Tibial nerve (tissue), 4 donors: ENCODE measurements around the gene CLCNKA. TPM values are rescaled to one million over a fixed set of nuclear protein-coding genes. Genes with fewer than 3 reads are reported as not detected.
"Not testable (repeated sequence)": the region's sequence is repeated elsewhere in the genome, so short reads cannot be mapped to it uniquely, and the experiment has no call there.

ENCODE experiments used
- DNase-seq, 2 donors: peaks; one replicate each; pipeline ENCODE4 v3.0.0-alpha.2; 2019; ENCODE audit warnings: low spot score in 2 of 2
- H3K27ac ChIP-seq, 4 donors: fragments of 200-600 bp; sonication (generic) in 3 of 4; one replicate each; pipeline ENCODE4 v1.5.1; 2017 to 2019; ENCODE audit warnings: mild to moderate bottlenecking in 1 of 4
- H3K27me3 ChIP-seq, 2 donors: fragments of 200-600 bp; sonication (generic) in 1 of 2; one replicate each; pipeline versions ENCODE4 v1.5.1 to v1.6.0; 2017 to 2019
- H3K36me3 ChIP-seq, 3 donors: fragments of 200-600 bp; sonication (generic); one replicate each; pipeline ENCODE4 v1.5.1; 2018 to 2019
- H3K4me1 ChIP-seq, 4 donors: fragments of 200-600 bp; sonication (generic) in 3 of 4; one replicate each; pipeline ENCODE4 v1.5.1; 2017 to 2019
- H3K4me3 ChIP-seq, 4 donors: fragments of 200-600 bp; sonication (generic) in 3 of 4; one replicate each; pipeline ENCODE4 v1.5.1; 2017 to 2019; ENCODE audit warnings: mild to moderate bottlenecking in 1 of 4, moderate library complexity in 1 of 4
- H3K9me3 ChIP-seq, 4 donors: fragments of 200-600 bp; sonication (generic) in 3 of 4; one replicate each; pipeline ENCODE4 v1.5.1; 2017 to 2019
- EP300 ChIP-seq, 2 donors: sonication (generic); formaldehyde crosslinking; IDR thresholded peaks; one replicate each; pipeline ENCODE4 v1.6.1; 2017; ENCODE audit warnings: antibody characterized with exemption in 2 of 2, mild to moderate bottlenecking in 1 of 2
- POLR2A ChIP-seq, 2 donors: fragments of 450-650 bp; IDR thresholded peaks; one replicate each; pipeline ENCODE4 v1.6.1; 2017; ENCODE audit warnings: antibody characterized with exemption in 2 of 2, mild to moderate bottlenecking in 2 of 2, moderate library complexity in 2 of 2
- WGBS, 2 donors: methylation state at CpG; one replicate each; pipeline ENCODE4 v1.1.5; 2018; 5-methylcytosine and 5-hydroxymethylcytosine counted together
- total RNA-seq, 4 donors: library from RNA; depleted of rRNA; stranded (reverse); fragments of >200 nt; gene quantifications; one replicate each; pipeline ENCODE4 v1.1.0, GENCODE V29; 2016
- TF ChIP-seq, protein P1 (sequence below), 5 experiments: fragments of 200-600 bp in 3 of 5; fragments of 450-650 bp in 2 of 5; sonication (generic) in 3 of 5; IDR thresholded peaks; one replicate each; pipeline ENCODE4 v1.5.1; 2016 to 2019; ENCODE audit warnings: antibody characterized with exemption in 5 of 5, mild to moderate bottlenecking in 3 of 5, moderate library complexity in 2 of 5

Gene CLCNKA
- total RNA-seq, 4 donors from 2014 or later = not detected

GRCh38 chr1:16041200-16041599 lies 19.4 kb downstream of the CLCNKA start:
- 41 to 61% methylated on average over 7 to 8 of the region's 8 CpGs for WGBS, 2 donors
- Histone ChIP-seq H3K9me3 (no peaks in the 10 kb centered on the region), H3K36me3 (no peaks in the 10 kb centered on the region), H3K27ac (no peak overlapping the region), H3K27me3 (no peaks in the 10 kb centered on the region), H3K4me3 (no peak overlapping the region), H3K4me1 (no peaks in the 10 kb centered on the region)
- no peak for DNase-seq
- TF ChIP-seq EP300 (IDR thresholded peaks at IDR 0.05) (no peak), POLR2A (IDR thresholded peaks at IDR 0.05) (no peak)
- TF ChIP-seq, protein P1, sequence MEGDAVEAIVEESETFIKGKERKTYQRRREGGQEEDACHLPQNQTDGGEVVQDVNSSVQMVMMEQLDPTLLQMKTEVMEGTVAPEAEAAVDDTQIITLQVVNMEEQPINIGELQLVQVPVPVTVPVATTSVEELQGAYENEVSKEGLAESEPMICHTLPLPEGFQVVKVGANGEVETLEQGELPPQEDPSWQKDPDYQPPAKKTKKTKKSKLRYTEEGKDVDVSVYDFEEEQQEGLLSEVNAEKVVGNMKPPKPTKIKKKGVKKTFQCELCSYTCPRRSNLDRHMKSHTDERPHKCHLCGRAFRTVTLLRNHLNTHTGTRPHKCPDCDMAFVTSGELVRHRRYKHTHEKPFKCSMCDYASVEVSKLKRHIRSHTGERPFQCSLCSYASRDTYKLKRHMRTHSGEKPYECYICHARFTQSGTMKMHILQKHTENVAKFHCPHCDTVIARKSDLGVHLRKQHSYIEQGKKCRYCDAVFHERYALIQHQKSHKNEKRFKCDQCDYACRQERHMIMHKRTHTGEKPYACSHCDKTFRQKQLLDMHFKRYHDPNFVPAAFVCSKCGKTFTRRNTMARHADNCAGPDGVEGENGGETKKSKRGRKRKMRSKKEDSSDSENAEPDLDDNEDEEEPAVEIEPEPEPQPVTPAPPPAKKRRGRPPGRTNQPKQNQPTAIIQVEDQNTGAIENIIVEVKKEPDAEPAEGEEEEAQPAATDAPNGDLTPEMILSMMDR (IDR thresholded peaks at IDR 0.05) = no peak

GRCh38 chr1:16042096-16042495 lies 20.3 kb downstream of the CLCNKA start:
- no peak overlapping the region for H3K27ac ChIP-seq
- no peaks in the 10 kb centered on the region for H3K27me3 ChIP-seq
- no peaks in the 10 kb centered on the region for H3K9me3 ChIP-seq
- TF ChIP-seq, protein P1 (IDR thresholded peaks at IDR 0.05) = no peak
- TF ChIP-seq EP300 (IDR thresholded peaks at IDR 0.05) (no peak), POLR2A (IDR thresholded peaks at IDR 0.05) (no peak)
- no peaks in the 10 kb centered on the region for H3K36me3 ChIP-seq
- WGBS, 2 donors = 75 to 87% methylated on average over 8 of the region's 9 CpGs
- no peak for DNase-seq
- no peaks in the 10 kb centered on the region for H3K4me1 ChIP-seq
- no peak overlapping the region for H3K4me3 ChIP-seq

GRCh38 chr1:16042654-16043053 lies 20.8 kb downstream of the CLCNKA start:
- not testable (repeated sequence) for H3K4me1 ChIP-seq, H3K36me3 ChIP-seq, H3K4me3 ChIP-seq, H3K9me3 ChIP-seq, DNase-seq, H3K27ac ChIP-seq, H3K27me3 ChIP-seq
- WGBS, 2 donors = 73 to 85% methylated on average over 5 to 6 of the region's 9 CpGs

DNA sequence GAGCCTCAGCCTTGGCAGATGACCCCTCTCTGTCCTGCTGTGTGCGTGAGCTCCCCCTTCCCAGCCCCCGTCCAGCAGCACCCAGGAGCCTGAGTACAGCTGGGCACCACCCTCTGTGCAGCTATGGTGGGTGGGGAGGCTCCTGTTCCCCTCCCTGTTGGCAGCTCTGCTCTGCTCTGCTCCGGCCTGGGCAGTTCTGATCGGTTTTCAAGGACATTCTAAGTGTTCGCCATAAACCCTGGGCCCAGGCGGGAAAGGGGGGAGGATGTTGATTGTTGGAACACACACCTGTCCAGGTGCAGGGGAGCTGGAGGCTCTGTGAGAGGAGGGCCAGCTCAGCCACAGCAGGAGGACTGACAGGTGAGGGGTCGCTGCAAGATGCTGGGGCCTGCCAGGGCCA lies 21.7 kb downstream of the CLCNKA start, which contains the start of gene CLCNKB:
Gene CLCNKB (plus strand): TSS at position 262 of the 400 bp plus-strand sequence. CDS start 711 bp downstream, outside the sequence.
- 62 to 69% methylated on average over 7 of the region's 7 CpGs for WGBS, 2 donors
- Histone ChIP-seq H3K27me3 (no peaks in the 10 kb centered on the region), H3K4me1 (peaks cover 0 to 6% (median under 1%) of the 10 kb centered on the region in 4 donors), H3K27ac (no peak within 1 kb of the TSS), H3K9me3 (no peaks in the 10 kb centered on the region), H3K4me3 (no peak within 1 kb of the TSS), H3K36me3 (no peaks in the 10 kb centered on the region)
- TF ChIP-seq, protein P1 (IDR thresholded peaks at IDR 0.05) = no peak
- TF ChIP-seq EP300 (IDR thresholded peaks at IDR 0.05) (no peak), POLR2A (IDR thresholded peaks at IDR 0.05) (no peak)
- no peak for DNase-seq

- 95 to 96% methylated on average over 5 of the region's 5 CpGs for WGBS, 2 donors
- Histone ChIP-seq H3K4me3 (no peak overlapping the region), H3K9me3 (no peaks in the 10 kb centered on the region), H3K4me1 (peaks cover 0 to 10% (median 4%) of the 10 kb centered on the region in 4 donors), H3K27ac (no peak overlapping the region), H3K36me3 (no peaks in the 10 kb centered on the region), H3K27me3 (no peaks in the 10 kb centered on the region)
- no peak for DNase-seq
- TF ChIP-seq POLR2A (IDR thresholded peaks at IDR 0.05) (no peak), EP300 (IDR thresholded peaks at IDR 0.05) (no peak)
- TF ChIP-seq, protein P1 (IDR thresholded peaks at IDR 0.05) = no peak
Observed at GRCh38 chr1:16043950-16044349, 22.1 kb downstream of the CLCNKA start.

- H3K4me1 ChIP-seq = peaks cover 0 to 12% (median 5%) of the 10 kb centered on the region in 4 donors
- TF ChIP-seq EP300 (IDR thresholded peaks at IDR 0.05) = no peak
- TF ChIP-seq, protein P1 (IDR thresholded peaks at IDR 0.05) = no peak
- no peak for TF ChIP-seq POLR2A (IDR thresholded peaks at IDR 0.05)
- H3K36me3 ChIP-seq = no peaks in the 10 kb centered on the region
- H3K9me3 ChIP-seq = no peaks in the 10 kb centered on the region
- no peak overlapping the region for H3K4me3 ChIP-seq
- DNase-seq = no peak
- H3K27ac ChIP-seq = no peak overlapping the region
- WGBS, 2 donors = 53 to 73% methylated on average over 3 to 6 of the region's 7 CpGs
- no peaks in the 10 kb centered on the region for H3K27me3 ChIP-seq
Observed at GRCh38 chr1:16046842-16047241, 25.0 kb downstream of the CLCNKA start.
